Ovary (tissue), 9 donors: ENCODE data around the gene MAJIN. TPM values are rescaled to one million over a fixed set of nuclear protein-coding genes. Genes with fewer than 3 reads are reported as not detected.

ENCODE experiments used
- DNase-seq, 5 donors: peaks; one replicate each; pipeline ENCODE4 v3.0.0-alpha.2; 2019 to 2020
- H3K27ac ChIP-seq, 2 donors: fragments of 200-600 bp; one replicate each; pipeline versions ENCODE4 v1.5.1 to v1.8.0; 2019 to 2022
- H3K27me3 ChIP-seq: fragments of 200-600 bp; one replicate; pipeline ENCODE4 v1.8.0; 2022
- H3K36me3 ChIP-seq: fragments of 200-600 bp; sonication (generic); one replicate; pipeline ENCODE4 v1.5.1; 2019
- H3K4me1 ChIP-seq: one replicate; pipeline ENCODE4 v1.8.1; 2013; ENCODE audit warnings: mild to moderate bottlenecking, moderate library complexity; ENCODE audit not compliant: insufficient read depth
- H3K4me3 ChIP-seq: fragments of 200-600 bp; sonication (generic); one replicate; pipeline ENCODE4 v1.5.1; 2017
- H3K9me3 ChIP-seq, 2 donors: fragments of 200-600 bp in 1 of 2; sonication (generic) in 1 of 2; one replicate each; pipeline versions ENCODE4 v1.5.1 to v1.8.1; 2013 to 2019; ENCODE audit warnings: mild to moderate bottlenecking in 1 of 2, moderate library complexity in 1 of 2
- EP300 ChIP-seq: sonication (generic); formaldehyde crosslinking; IDR thresholded peaks from one replicate; pipeline ENCODE4 v1.6.1; 2017; ENCODE audit warnings: antibody characterized with exemption
- POLR2A ChIP-seq: fragments of 450-650 bp; IDR thresholded peaks from one replicate; pipeline ENCODE4 v1.6.1; 2017; ENCODE audit warnings: antibody characterized with exemption, mild to moderate bottlenecking, moderate library complexity
- WGBS, 3 donors: extraction: QIAGEN DNeasy Blood & Tissue Kit in 1 of 3; methylation state at CpG; one replicate each; pipeline versions ENCODE4 v1.1.5 to v1.1.7; 2013 to 2017; 5-methylcytosine and 5-hydroxymethylcytosine counted together
- intact Hi-C, 4 donors: fragments of 100-400 bp; cut with DNase I; formaldehyde crosslinking; loops; one replicate each; pipeline versions ENCODE4 v1.11.0 to v1.15.1; 2022 to 2023
- polyA plus RNA-seq, 2 donors: library from polyadenylated mRNA; stranded (reverse); fragments of 200-250 nt in 1 of 2; fragments of 350-450 nt in 1 of 2; fragmentation: Illumina TruSeq in 1 of 2; extraction: RNeasy Lipid Tissue Mini Kit (QIAGEN cat#74804) in 1 of 2; gene quantifications; one replicate each; pipeline ENCODE4 v1.2.3, GENCODE V29; 2013 to 2014
- total RNA-seq, 7 donors: library from RNA; depleted of rRNA in 2 of 7; stranded (reverse); fragments of >200 nt in 2 of 7; fragmentation: NEBNext Ultra II Directional in 3 of 7; extraction: Animal tissue kit (Norgen Biotek cat#: 25700) in 3 of 7; gene quantifications; one replicate each; pipeline versions ENCODE4 v1.1.0 to v1.2.4, GENCODE V29; 2016 to 2023
- TF ChIP-seq, protein P1 (sequence below), 3 donors: fragments of 450-650 bp in 2 of 3; fragments of 200-600 bp in 1 of 3; IDR thresholded peaks; one replicate each; pipeline versions ENCODE4 v1.5.1 to v1.8.0; 2016 to 2022; ENCODE audit warnings: antibody characterized with exemption in 3 of 3, mild to moderate bottlenecking in 1 of 3
- donor health status: DM: no; HTN: no; CAD: no; lungs with moderate emphysema.
- donor health status: DM: no; HTN: no; CAD: no.
- donor health status: Bipolar disorder and iron deficiency.
- donor health status: DM: yes; HTN: yes; CAD: no.
- donor health status: DM: no; HTN: no; CAD: no.
- donor health status: DM: yes; HTN: yes; CAD: no.

The MAJIN gene
- total and polyA plus RNA-seq, 9 donors = 0.46 TPM; not detected in 8

DNA sequence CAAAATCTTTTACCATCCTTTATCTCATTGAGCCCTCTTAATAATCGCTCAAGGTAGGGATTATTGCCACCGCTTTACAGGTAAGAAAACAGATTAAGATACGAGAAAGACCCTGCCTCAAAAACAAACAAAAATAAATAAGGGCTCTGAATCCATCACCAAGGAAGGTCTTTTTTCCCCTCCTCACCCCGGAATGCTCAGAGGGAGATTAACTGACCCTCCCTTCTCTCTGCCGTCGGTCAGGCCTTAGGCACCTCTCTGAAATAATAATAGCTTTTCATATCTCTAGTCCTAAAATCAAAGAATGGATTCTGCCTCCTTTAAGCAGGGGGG is 54.3 kb downstream of the MAJIN start:
- H3K27me3 ChIP-seq = no peaks in the 10 kb centered on the region
- H3K27ac ChIP-seq = peak overlapping the region in 1 of 2 donors; percentile 62
- TF ChIP-seq, protein P1, sequence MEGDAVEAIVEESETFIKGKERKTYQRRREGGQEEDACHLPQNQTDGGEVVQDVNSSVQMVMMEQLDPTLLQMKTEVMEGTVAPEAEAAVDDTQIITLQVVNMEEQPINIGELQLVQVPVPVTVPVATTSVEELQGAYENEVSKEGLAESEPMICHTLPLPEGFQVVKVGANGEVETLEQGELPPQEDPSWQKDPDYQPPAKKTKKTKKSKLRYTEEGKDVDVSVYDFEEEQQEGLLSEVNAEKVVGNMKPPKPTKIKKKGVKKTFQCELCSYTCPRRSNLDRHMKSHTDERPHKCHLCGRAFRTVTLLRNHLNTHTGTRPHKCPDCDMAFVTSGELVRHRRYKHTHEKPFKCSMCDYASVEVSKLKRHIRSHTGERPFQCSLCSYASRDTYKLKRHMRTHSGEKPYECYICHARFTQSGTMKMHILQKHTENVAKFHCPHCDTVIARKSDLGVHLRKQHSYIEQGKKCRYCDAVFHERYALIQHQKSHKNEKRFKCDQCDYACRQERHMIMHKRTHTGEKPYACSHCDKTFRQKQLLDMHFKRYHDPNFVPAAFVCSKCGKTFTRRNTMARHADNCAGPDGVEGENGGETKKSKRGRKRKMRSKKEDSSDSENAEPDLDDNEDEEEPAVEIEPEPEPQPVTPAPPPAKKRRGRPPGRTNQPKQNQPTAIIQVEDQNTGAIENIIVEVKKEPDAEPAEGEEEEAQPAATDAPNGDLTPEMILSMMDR (IDR thresholded peaks at IDR 0.05) = no peak
- TF ChIP-seq POLR2A = peak; percentile 30
- TF ChIP-seq EP300 = no peak
- no peaks in the 10 kb centered on the region for H3K9me3 ChIP-seq
- no peak for DNase-seq
- intact Hi-C loops = loop anchor here in 1 of 4 donors (10.0 kb wide), 1 partner anchor 197 kb away; the partner anchor contains the start of genes TM7SF2 and ZNHIT2
- H3K36me3 ChIP-seq = no peaks in the 10 kb centered on the region
- H3K4me3 ChIP-seq = peak overlapping the region; percentile 32
- whole genome bisulfite sequencing, 3 donors = 1 to 5% (median 3%) methylated on average over 6 of the region's 6 CpGs
- H3K4me1 ChIP-seq = peaks cover 6% of the 10 kb centered on the region

DNA sequence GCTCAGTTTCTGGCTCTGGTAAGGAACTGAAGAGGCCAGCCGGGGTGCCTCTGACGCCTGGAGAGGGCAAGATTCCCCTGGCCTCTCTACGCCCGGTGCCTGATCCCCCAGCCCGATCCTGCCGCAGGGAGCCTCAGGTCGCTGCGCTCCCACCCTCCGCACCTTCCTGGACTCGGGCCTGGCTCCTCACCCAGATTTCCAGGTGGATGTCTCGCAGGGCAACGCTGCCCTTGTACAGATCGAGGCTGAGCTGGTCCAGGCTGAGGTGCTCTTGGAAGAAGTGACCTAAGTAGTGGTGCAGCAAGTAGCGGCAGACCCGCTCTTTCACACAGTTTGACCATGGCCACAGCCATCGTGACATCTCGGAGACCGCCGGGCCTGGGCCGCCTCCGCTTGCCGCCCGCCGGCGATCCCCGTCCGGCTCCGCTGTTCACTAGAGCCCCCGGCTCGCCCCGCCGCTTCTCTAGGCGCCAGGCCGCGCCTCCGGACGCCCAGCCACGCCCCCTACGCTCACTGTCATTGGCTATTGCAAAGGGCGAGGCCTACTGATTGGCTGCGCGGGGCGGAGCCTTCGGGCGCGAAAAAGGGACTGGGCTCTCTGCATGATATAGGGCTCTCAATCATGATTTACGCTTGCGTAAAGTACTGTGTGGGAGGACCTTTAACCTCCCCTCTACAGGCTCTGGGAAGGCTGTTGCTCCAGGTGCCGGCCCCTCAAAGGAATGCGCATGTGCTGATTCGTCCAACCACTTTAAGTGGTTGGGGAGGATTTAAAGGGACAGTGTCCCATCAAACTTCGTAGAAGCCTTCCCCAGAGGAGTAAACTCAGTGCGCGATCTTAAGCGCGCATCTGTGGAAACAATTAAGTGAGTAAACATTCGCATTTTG is 54.9 kb downstream of the MAJIN start, which contains the start of gene ATG2A:
Gene ATG2A, minus strand, starts transcription at position 435 of the 888 bp plus-strand sequence. Its CDS starts 74 bp downstream, at position 361.
- intact Hi-C loops = loop anchor here in 1 of 4 donors (10.0 kb wide), 1 partner anchor 198 kb away; the partner anchor contains the start of genes TM7SF2 and ZNHIT2
- H3K27ac ChIP-seq = peak within 1 kb of the TSS; percentile 58 to 64
- no peaks in the 10 kb centered on the region for H3K9me3 ChIP-seq
- TF ChIP-seq POLR2A = peak; percentile 80
- no peak for TF ChIP-seq EP300
- no peaks in the 10 kb centered on the region for H3K36me3 ChIP-seq
- peak within 1 kb of the TSS; percentile 99 for H3K4me3 ChIP-seq
- peak; percentile 99 for DNase-seq
- no peaks in the 10 kb centered on the region for H3K27me3 ChIP-seq
- WGBS, 3 donors = 0 to 1% (median 1%) methylated on average over 53 to 57 of the region's 57 CpGs
- H3K4me1 ChIP-seq = peaks cover 6% of the 10 kb centered on the region

DNA sequence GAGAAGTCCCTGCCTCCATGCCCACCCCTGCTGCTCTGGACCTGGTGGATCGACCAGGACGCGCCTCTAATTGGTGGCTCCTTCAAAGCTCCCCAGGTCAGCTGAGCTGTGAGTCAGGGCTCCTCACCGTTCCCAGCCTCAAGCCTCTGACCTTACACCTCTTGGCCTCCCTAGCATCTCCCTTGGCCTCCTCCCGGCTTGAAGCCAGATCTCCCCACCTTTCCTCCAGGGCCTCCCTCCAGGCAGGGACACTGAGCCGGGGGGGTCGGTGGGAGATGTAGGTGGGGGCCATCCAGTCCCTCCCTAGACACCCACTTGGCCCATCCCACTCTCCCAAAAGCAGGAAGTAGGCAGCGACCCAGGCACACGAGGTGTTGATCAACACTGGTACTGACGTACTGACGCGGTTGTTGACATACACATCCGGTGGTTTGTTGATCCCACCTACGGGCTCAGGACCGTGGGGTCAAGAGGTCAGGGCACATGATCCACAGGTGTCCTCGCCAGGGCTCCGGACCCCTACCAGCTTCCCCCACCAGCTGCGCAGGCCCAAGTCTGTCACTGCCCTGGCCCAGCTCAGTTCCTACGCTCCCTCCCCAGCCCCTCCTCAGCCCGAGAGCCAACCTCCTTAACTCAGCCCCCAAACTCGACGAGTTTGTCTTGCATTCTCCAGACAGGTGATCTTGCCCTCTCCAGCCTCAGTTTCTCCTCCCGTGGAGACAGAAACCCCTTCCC is 55.7 kb downstream of the MAJIN start:
- H3K9me3 ChIP-seq = no peaks in the 10 kb centered on the region
- peak overlapping the region; percentile 99 for H3K4me3 ChIP-seq
- 4 to 6% (median 5%) methylated on average over 23 of the region's 23 CpGs for WGBS, 3 donors
- TF ChIP-seq, protein P1 (IDR thresholded peaks at IDR 0.05) = no peak
- TF ChIP-seq POLR2A = peak; percentile 11
- peak; percentile 68 to 78 (median 71) for DNase-seq
- H3K27ac ChIP-seq = peak overlapping the region; percentile 58 to 64
- H3K27me3 ChIP-seq = no peaks in the 10 kb centered on the region
- no peaks in the 10 kb centered on the region for H3K36me3 ChIP-seq
- intact Hi-C loops = loop anchor here in 1 of 4 donors (10.0 kb wide), 1 partner anchor 199 kb away; the partner anchor contains the start of genes TM7SF2 and ZNHIT2
- peaks cover 6% of the 10 kb centered on the region for H3K4me1 ChIP-seq

DNA sequence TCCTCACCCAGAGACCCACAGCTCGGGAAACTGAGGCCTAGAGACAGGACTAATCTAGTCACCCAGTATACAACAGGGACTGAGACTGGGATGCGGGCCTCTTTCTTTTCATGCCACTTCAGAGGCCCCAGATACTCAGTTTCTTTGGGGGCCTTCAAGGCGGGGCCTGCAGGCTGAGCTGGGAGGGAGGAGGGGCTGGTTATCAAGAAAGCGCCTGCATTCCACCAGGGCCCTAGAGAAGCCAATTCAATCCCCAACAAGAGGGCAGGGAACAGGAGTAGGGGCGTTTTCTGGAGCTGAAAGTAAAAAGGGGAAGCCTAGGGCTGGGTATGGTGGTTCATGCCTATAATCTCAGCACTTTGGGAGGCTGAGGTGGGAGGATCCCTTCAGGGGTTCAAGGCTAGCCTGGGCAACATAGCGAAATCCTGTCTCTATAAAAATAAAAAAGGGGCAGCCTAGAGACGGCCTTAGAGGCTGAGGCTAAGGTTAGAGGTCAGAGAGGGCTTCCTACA is 56.5 kb downstream of the MAJIN start:
- TF ChIP-seq EP300 = no peak
- TF ChIP-seq, protein P1 (IDR thresholded peaks at IDR 0.05) = no peak
- TF ChIP-seq POLR2A = no peak
- DNase-seq = no peak
- Histone ChIP-seq H3K36me3 (no peaks in the 10 kb centered on the region), H3K4me3 (peak overlapping the region; percentile 99), H3K4me1 (peaks cover 6% of the 10 kb centered on the region), H3K9me3 (no peaks in the 10 kb centered on the region), H3K27me3 (no peaks in the 10 kb centered on the region), H3K27ac (peak overlapping the region in 1 of 2 donors; percentile 58)
- 64 to 68% (median 68%) methylated on average over 7 of the region's 7 CpGs for WGBS, 3 donors
- intact Hi-C loops = loop anchor here in 1 of 4 donors (10.0 kb wide), 1 partner anchor 199 kb away; the partner anchor contains the start of genes TM7SF2 and ZNHIT2
